Heart left ventricle (tissue), 16 donors: Measurements from ENCODE around the gene MGAT5. TPM values are rescaled to one million over a fixed set of nuclear protein-coding genes. Genes with fewer than 3 reads are reported as not detected.

Source experiments
- ATAC-seq, 4 donors: fragments of 200-7000 bp; cut with Tn5 transposase; one replicate each; pipeline ENCODE4 v1.9.1; 2020 to 2022; ENCODE audit warnings: moderate library complexity in 4 of 4, mild to moderate bottlenecking in 3 of 4, moderate number of reproducible peaks in 1 of 4
- DNase-seq, 5 donors: peaks; one replicate each; pipeline ENCODE4 v3.0.0-alpha.2; 2020
- H3K27ac ChIP-seq, 12 donors: fragments of 200-600 bp; sonication (generic) in 4 of 12; one replicate each; pipeline versions ENCODE4 v1.5.0 to v1.8.0; 2016 to 2022; ENCODE audit warnings: mild to moderate bottlenecking in 2 of 12
- H3K27me3 ChIP-seq, 9 donors: fragments of 200-600 bp; sonication (generic) in 2 of 9; one replicate each; pipeline versions ENCODE4 v1.5.1 to v1.8.0; 2016 to 2022; ENCODE audit warnings: mild to moderate bottlenecking in 3 of 9
- H3K36me3 ChIP-seq, 9 donors: fragments of 200-600 bp; sonication (generic) in 2 of 9; one replicate each; pipeline versions ENCODE4 v1.5.0 to v1.8.0; 2018 to 2022; ENCODE audit warnings: mild to moderate bottlenecking in 2 of 9
- H3K4me1 ChIP-seq, 12 donors: fragments of 200-600 bp; sonication (generic) in 4 of 12; one replicate each; pipeline versions ENCODE4 v1.5.0 to v1.8.0; 2016 to 2022; ENCODE audit warnings: mild to moderate bottlenecking in 3 of 12
- H3K4me3 ChIP-seq, 12 donors: fragments of 200-600 bp; sonication (generic) in 4 of 12; one replicate each; pipeline versions ENCODE4 v1.5.0 to v1.8.0; 2017 to 2022; ENCODE audit warnings: mild to moderate bottlenecking in 9 of 12, moderate library complexity in 4 of 12
- H3K9me3 ChIP-seq, 12 donors: fragments of 200-600 bp; sonication (generic) in 4 of 12; one replicate each; pipeline versions ENCODE4 v1.5.0 to v1.8.0; 2016 to 2022; ENCODE audit warnings: mild to moderate bottlenecking in 1 of 12
- CTCF ChIP-seq, 12 donors: fragments of 200-600 bp; sonication (generic) in 4 of 12; IDR thresholded peaks; one replicate each; pipeline versions ENCODE4 v1.5.0 to v1.8.0; 2018 to 2022; ENCODE audit warnings: antibody characterized with exemption in 12 of 12, mild to moderate bottlenecking in 5 of 12
- POLR2A ChIP-seq, 2 donors: fragments of 450-650 bp; IDR thresholded peaks; one replicate each; pipeline ENCODE4 v1.6.1; 2017; ENCODE audit warnings: antibody characterized with exemption in 2 of 2, mild to moderate bottlenecking in 2 of 2, moderate library complexity in 2 of 2
- WGBS, 4 donors: extraction: QIAGEN DNeasy Blood & Tissue Kit in 2 of 4; methylation state at CpG; one replicate each; pipeline versions ENCODE4 v1.1.5 to v1.1.7; 2013 to 2018; 5-methylcytosine and 5-hydroxymethylcytosine counted together
- intact Hi-C, 10 donors: fragments of 100-400 bp; cut with DNase I; formaldehyde crosslinking; loops; one replicate each; pipeline versions ENCODE4 v1.11.1 to v1.14.2; 2022
- polyA plus RNA-seq, 2 donors: library from polyadenylated mRNA; stranded (reverse); fragments of 200-250 nt; gene quantifications; one replicate each; pipeline ENCODE4 v1.2.3, GENCODE V29; 2013
- total RNA-seq, 9 donors: library from RNA; depleted of rRNA in 2 of 9; stranded (reverse); fragments of >200 nt in 2 of 9; fragmentation: NEBNext Ultra II Directional in 3 of 9; extraction: Animal tissue kit (Norgen Biotek cat#: 25700) in 3 of 9; gene quantifications; one replicate each; pipeline versions ENCODE4 v1.1.0 to v1.2.4, GENCODE V29; 2016 to 2023
- donor health status: ischemic (EF 13 %, LVEDD 7.1; RV severe dilation, severe dysfunction).
- donor health status: healthy with polysubstance abuse.
- donor health status: DM: no; HTN: yes; CAD: no.
- donor health status: DM: no; HTN: no; CAD: no.
- donor health status: ischemic (EF 25% LVEDD 6.9; RV normal size, moderate dysfunction).
- donor health status: ischemic (EF 25% LVEDD 5.7; RV mildly dilated, moderate dysfunction).
- donor health status: healthy.
- donor health status: DM: yes; HTN: yes; CAD: no.
- donor health status: ischemic (EF 35%, LVEDD 5.7; RV mildly dilated, moderate dysfunction).
- donor health status: nonischemic (EF 11% LVEDD 7.7; RV severe dilation, severe dysfunction).
- donor health status: DM: yes; HTN: yes; CAD: no.
- donor health status: PGD.
- donor health status: ischemic (EF 29% LVEDD 5.4; RV normal size, mild dysfunction).
- donor health status: nonischemic (EF 23%, LVEDD 6.1; RV moderate dilation, normal function).

Gene MGAT5
- total and polyA plus RNA-seq, 11 donors = 9.7 to 116 (median 79.3) TPM

GRCh38 chr2:134453973-134454372 lies 200.1 kb downstream of the MGAT5 start:
- Histone ChIP-seq H3K4me1 (peaks cover 0 to 16% (median 0%) of the 10 kb centered on the region in 12 donors), H3K4me3 (no peak overlapping the region), H3K9me3 (no peaks in the 10 kb centered on the region), H3K36me3 (peaks cover 0 to 16% (median 7%) of the 10 kb centered on the region in 9 donors), H3K27me3 (no peaks in the 10 kb centered on the region), H3K27ac (no peak overlapping the region)
- DNase-seq (peak in 1 of 5 donors; percentile 11), ATAC-seq (peak in 1 of 4 donors; percentile 20)
- WGBS, 4 donors = 71 to 82% (median 79%) methylated on average over 10 of the region's 10 CpGs
- no peak for TF ChIP-seq CTCF (IDR thresholded peaks at IDR 0.05)
- TF ChIP-seq POLR2A (IDR thresholded peaks at IDR 0.05) = no peak
- intact Hi-C loops = loop anchor here in 4 of 10 donors (5.0 to 10.0 kb wide), 3 partner anchors 77 to 569 kb away; no protein-coding TSS in a partner anchor

- no peak for ATAC-seq
- H3K27ac ChIP-seq = no peak overlapping the region
- H3K4me3 ChIP-seq = no peak overlapping the region
- no peak for TF ChIP-seq POLR2A (IDR thresholded peaks at IDR 0.05)
- no peak for TF ChIP-seq CTCF (IDR thresholded peaks at IDR 0.05)
- WGBS, 4 donors = 73 to 83% (median 79%) methylated on average over 7 to 8 of the region's 8 CpGs
- peaks cover 0 to 16% (median 0%) of the 10 kb centered on the region in 12 donors for H3K4me1 ChIP-seq
- no peaks in the 10 kb centered on the region for H3K27me3 ChIP-seq
- no peaks in the 10 kb centered on the region for H3K9me3 ChIP-seq
- DNase-seq = no peak
- intact Hi-C loops = loop anchor here in 4 of 10 donors (5.0 to 10.0 kb wide), 3 partner anchors 77 to 570 kb away; no protein-coding TSS in a partner anchor
- H3K36me3 ChIP-seq = peaks cover 0 to 12% (median 5%) of the 10 kb centered on the region in 9 donors
These were observed 200.6 kb downstream of the MGAT5 start for GRCh38 chr2:134454426-134454825.

- peak in 2 of 5 donors; percentile 13 to 40 for DNase-seq
- 62 to 80% (median 71%) methylated on average over 6 of the region's 6 CpGs for WGBS, 4 donors
- Histone ChIP-seq H3K27ac (no peak overlapping the region), H3K36me3 (peaks cover 0 to 7% (median 2%) of the 10 kb centered on the region in 9 donors), H3K4me3 (no peak overlapping the region), H3K4me1 (peaks cover 0 to 16% (median 0%) of the 10 kb centered on the region in 12 donors), H3K9me3 (no peaks in the 10 kb centered on the region), H3K27me3 (no peaks in the 10 kb centered on the region)
- TF ChIP-seq POLR2A (IDR thresholded peaks at IDR 0.05) (no peak), CTCF (IDR thresholded peaks at IDR 0.05) (no peak)
- intact Hi-C loops = loop anchor here in 4 of 10 donors (5.0 to 10.0 kb wide), 3 partner anchors 78 to 570 kb away; no protein-coding TSS in a partner anchor
- ATAC-seq = no peak
These were observed 201.1 kb downstream of the MGAT5 start for GRCh38 chr2:134454931-134455330.

- intact Hi-C loops = loop anchor here in 3 of 10 donors (10.0 kb wide), 2 partner anchors 329 to 571 kb away; no protein-coding TSS in a partner anchor
- Histone ChIP-seq H3K4me1 (peaks cover 0 to 16% (median 0%) of the 10 kb centered on the region in 12 donors), H3K9me3 (no peaks in the 10 kb centered on the region), H3K4me3 (no peak overlapping the region), H3K36me3 (peaks cover 0 to 5% (median 0%) of the 10 kb centered on the region in 9 donors), H3K27ac (no peak overlapping the region), H3K27me3 (no peaks in the 10 kb centered on the region)
- peak in 2 of 5 donors; percentile 11 to 23 for DNase-seq
- no peak for TF ChIP-seq POLR2A (IDR thresholded peaks at IDR 0.05)
- no peak for TF ChIP-seq CTCF (IDR thresholded peaks at IDR 0.05)
- WGBS, 4 donors = 95 to 98% (median 95%) methylated on average over 7 to 10 of the region's 10 CpGs
- ATAC-seq = no peak
These were observed 201.6 kb downstream of the MGAT5 start for GRCh38 chr2:134455426-134455825.
